Progenitor cell of endocrine pancreas (in vitro differentiated cells): ENCODE data around the gene RAB27A. TPM values are rescaled to one million over a fixed set of nuclear protein-coding genes. Genes with fewer than 3 reads are reported as not detected.

Experiments used
- DNase-seq: peaks from one replicate; pipeline ENCODE4 v3.0.0; 2021; ENCODE audit warnings: low spot score; ENCODE audit not compliant: unreplicated experiment
- H3K27ac Mint-ChIP-seq: 2 replicates; pipeline ENCODE4 v1.8.0; 2021; ENCODE audit warnings: mild to moderate bottlenecking, moderate library complexity, mixed read lengths
- H3K27me3 Mint-ChIP-seq: 2 replicates; pipeline ENCODE4 v1.8.0; 2021; ENCODE audit warnings: mixed read lengths
- H3K36me3 Mint-ChIP-seq: 2 replicates; pipeline ENCODE4 v1.8.0; 2022; ENCODE audit warnings: mixed read lengths; ENCODE audit not compliant: insufficient read depth
- H3K4me1 Mint-ChIP-seq: 2 replicates; pipeline ENCODE4 v1.8.0; 2021; ENCODE audit warnings: low read depth, mixed read lengths
- H3K4me3 Mint-ChIP-seq: 2 replicates; pipeline ENCODE4 v1.8.0; 2021; ENCODE audit warnings: low read depth, mild to moderate bottlenecking, moderate library complexity, mixed read lengths
- H3K9me3 Mint-ChIP-seq: 2 replicates; pipeline ENCODE4 v1.8.0; 2021; ENCODE audit warnings: low read depth, mixed read lengths
- CTCF ChIP-seq: fragments of 200-600 bp; sonication (generic); IDR thresholded peaks from one replicate; pipeline ENCODE4 v1.5.0; 2021; ENCODE audit warnings: antibody characterized with exemption, mild to moderate bottlenecking; ENCODE audit not compliant: unreplicated experiment
- total RNA-seq: library from RNA; stranded (reverse); gene quantifications from 2 replicates; pipeline ENCODE4 v1.2.1, GENCODE V29; 2021

Gene RAB27A
- total RNA-seq, 1 donor from 2014 or later = 14.5 TPM

- H3K36me3 Mint-ChIP-seq = no peaks in the 10 kb centered on the region
- no peak overlapping the region for H3K27ac Mint-ChIP-seq
- no peaks in the 10 kb centered on the region for H3K9me3 Mint-ChIP-seq
- H3K4me3 Mint-ChIP-seq = no peak overlapping the region
- no peak for DNase-seq
- no peak for TF ChIP-seq CTCF
- H3K4me1 Mint-ChIP-seq = peaks cover 10% of the 10 kb centered on the region
- H3K27me3 Mint-ChIP-seq = no peaks in the 10 kb centered on the region
Observed at GRCh38 chr15:55230051-55230670, 59.5 kb downstream of the RAB27A start.

- DNase-seq = no peak
Observed at GRCh38 chr15:55226127-55226526, 63.5 kb downstream of the RAB27A start.

GRCh38 chr15:55224892-55225291 lies 64.7 kb downstream of the RAB27A start:
- H3K27ac Mint-ChIP-seq = no peak overlapping the region
- TF ChIP-seq CTCF = no peak
- peaks cover 7% of the 10 kb centered on the region for H3K4me1 Mint-ChIP-seq
- H3K36me3 Mint-ChIP-seq = peaks cover 2% of the 10 kb centered on the region
- no peaks in the 10 kb centered on the region for H3K27me3 Mint-ChIP-seq
- H3K4me3 Mint-ChIP-seq = no peak overlapping the region
- no peaks in the 10 kb centered on the region for H3K9me3 Mint-ChIP-seq
- DNase-seq = no peak

More at GRCh38 chr15:55226127-55226526, 63.5 kb downstream of the RAB27A start:
- no peak for TF ChIP-seq CTCF
- peaks cover 2% of the 10 kb centered on the region for H3K36me3 Mint-ChIP-seq
- H3K27me3 Mint-ChIP-seq = no peaks in the 10 kb centered on the region
- H3K27ac Mint-ChIP-seq = no peak overlapping the region
- H3K9me3 Mint-ChIP-seq = no peaks in the 10 kb centered on the region
- H3K4me3 Mint-ChIP-seq = no peak overlapping the region
- peaks cover 7% of the 10 kb centered on the region for H3K4me1 Mint-ChIP-seq

GRCh38 chr15:55222588-55222987 lies 67.0 kb downstream of the RAB27A start:
- Mint-ChIP-seq H3K4me1 (peaks cover 9% of the 10 kb centered on the region), H3K27me3 (no peaks in the 10 kb centered on the region), H3K4me3 (no peak overlapping the region), H3K36me3 (peaks cover 4% of the 10 kb centered on the region), H3K9me3 (no peaks in the 10 kb centered on the region), H3K27ac (peak overlapping the region; percentile 13)
- TF ChIP-seq CTCF = no peak
- no peak for DNase-seq

GRCh38 chr15:55221090-55222011 lies 68.3 kb downstream of the RAB27A start:
- H3K27me3 Mint-ChIP-seq = no peaks in the 10 kb centered on the region
- H3K27ac Mint-ChIP-seq = no peak overlapping the region
- no peak for DNase-seq
- H3K4me1 Mint-ChIP-seq = peaks cover 9% of the 10 kb centered on the region
- no peak for TF ChIP-seq CTCF
- H3K36me3 Mint-ChIP-seq = peaks cover 4% of the 10 kb centered on the region
- no peak overlapping the region for H3K4me3 Mint-ChIP-seq
- H3K9me3 Mint-ChIP-seq = no peaks in the 10 kb centered on the region
